GM21717 (cell line): ENCODE measurements around the gene LPAR3.

Experiments used
- ATAC-seq: cut with Tn5 transposase; IDR thresholded peaks from one replicate; pipeline ENCODE4 v1.9.1; 2021; ENCODE audit warnings: mild to moderate bottlenecking, moderate library complexity; ENCODE audit not compliant: unreplicated experiment

Gene LPAR3

DNA sequence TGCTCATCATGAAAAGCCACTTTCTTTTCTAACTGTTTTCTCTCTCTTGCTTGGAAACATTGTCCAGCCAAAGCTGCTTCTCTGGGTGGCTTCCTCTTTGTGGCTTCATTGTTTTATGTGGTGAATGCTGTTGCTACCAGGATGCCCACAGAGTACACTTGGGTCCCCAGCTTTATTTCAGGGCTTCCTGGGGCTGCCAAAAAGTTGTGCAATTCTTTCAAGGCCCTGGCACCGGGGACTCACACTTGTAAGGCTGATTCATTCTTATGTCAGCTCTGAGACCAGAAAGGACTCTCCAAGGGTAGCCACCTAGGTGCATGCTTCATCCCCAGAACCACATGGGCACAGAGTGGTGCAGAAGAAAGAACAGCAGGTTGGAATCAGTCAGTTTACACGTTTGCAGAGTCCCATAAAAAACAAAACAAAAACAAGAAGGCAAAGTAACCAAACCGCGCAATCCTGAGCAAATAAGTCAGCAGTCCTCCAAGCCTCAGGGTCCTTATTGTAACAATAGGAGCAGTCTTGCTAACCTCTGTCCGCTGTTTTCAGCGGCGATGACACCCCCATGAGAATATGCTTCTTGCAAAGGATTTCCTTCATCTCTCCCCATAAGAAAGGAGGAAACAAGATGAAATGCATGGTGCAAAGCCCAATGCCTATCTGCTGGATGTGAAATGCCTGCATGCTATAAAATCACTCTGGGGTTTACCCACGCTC is 112.8 kb downstream of the LPAR3 start:
- no peak for ATAC-seq

- no peak for ATAC-seq
Observed at GRCh38 chr1:84776639-84777038, 116.4 kb downstream of the LPAR3 start.

GRCh38 chr1:84775535-84775920 is 117.5 kb downstream of the LPAR3 start:
- no peak for ATAC-seq

DNA sequence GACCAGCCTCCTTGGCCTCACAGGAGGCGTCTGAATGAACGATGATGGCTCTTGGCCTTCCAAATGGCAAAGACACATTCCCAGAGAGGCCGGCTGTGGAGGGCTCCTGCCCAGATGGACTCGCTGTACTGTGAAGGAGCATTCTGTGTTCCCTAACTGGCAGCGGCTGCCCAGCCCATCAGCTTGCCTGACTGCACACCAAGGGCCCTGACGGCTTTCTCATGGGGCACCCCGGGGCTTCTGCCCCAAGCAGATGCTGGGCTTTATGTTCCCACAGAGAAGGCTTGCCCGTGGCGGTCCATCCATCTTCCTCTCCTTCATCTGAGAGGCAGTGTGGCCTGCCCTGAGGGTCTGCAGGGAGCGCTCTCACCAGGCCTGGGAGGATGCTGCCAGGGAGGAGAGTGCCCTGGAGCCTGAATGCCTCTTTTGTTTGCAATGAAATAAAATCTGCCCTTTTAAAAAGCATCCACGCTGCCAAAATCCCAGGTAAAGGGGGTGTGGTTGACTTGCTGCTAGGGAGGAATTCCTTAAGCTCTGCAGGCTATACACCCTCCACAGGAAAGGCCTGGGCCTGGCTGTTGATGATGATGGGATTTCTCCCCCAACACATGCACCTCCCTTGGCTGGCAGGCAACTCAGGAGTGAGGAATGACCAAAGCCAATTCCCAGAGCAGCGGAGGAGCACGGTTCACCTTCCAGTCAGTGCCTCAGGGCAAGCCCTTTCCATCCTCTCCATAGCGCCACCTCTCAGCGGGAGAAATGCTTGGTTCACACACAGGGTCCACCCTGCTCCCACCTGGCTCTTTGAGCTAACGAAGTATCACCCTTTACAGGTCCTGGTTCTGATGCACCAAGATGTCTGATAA is 118.1 kb downstream of the LPAR3 start:
- no peak for ATAC-seq

- no peak for ATAC-seq
Observed at GRCh38 chr1:84773933-84774497, 119.0 kb downstream of the LPAR3 start.

GRCh38 chr1:84773195-84773594 is 119.8 kb downstream of the LPAR3 start:
- ATAC-seq, result no peak

- peak; percentile 68 for ATAC-seq
Observed at GRCh38 chr1:84772428-84772943, 120.5 kb downstream of the LPAR3 start.

- no peak for ATAC-seq
Observed at GRCh38 chr1:84771895-84772294, 121.1 kb downstream of the LPAR3 start.

- no peak for ATAC-seq
Observed at GRCh38 chr1:84770481-84770880, 122.5 kb downstream of the LPAR3 start.

GRCh38 chr1:84769636-84770035 is 123.4 kb downstream of the LPAR3 start:
- ATAC-seq, result no peak

DNA sequence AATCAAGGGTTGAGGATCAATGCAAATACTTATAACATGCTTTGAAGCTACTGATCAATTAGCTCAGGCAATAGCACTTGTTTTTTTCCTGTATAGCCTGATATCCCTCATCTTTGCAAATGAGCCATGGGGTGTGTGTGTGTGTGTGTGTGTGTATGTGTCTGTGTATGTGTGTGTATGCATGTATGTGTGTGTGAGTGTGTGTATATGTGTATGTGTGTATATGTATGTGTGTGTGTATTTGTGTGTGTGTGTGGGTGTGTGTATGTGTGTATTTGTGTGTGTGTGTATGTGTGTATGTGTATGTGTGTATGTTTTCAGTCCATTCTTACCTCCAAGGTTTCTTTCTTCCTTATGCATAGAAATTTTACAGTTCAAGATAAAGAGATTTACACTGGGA is 124.4 kb downstream of the LPAR3 start:
- no peak for ATAC-seq

- no peak for ATAC-seq
Observed at GRCh38 chr1:84763912-84764680, 128.9 kb downstream of the LPAR3 start.

GRCh38 chr1:84762664-84763063 is 130.3 kb downstream of the LPAR3 start:
- no peak for ATAC-seq
